GM12892 (cell line): ENCODE measurements around the gene LYPD6.

Experiments used
- POLR2A ChIP-seq: IDR thresholded peaks from 2 replicates; pipeline ENCODE4 v1.6.1; 2011; ENCODE audit warnings: low read depth, low read length, control low read depth
- TAF1 ChIP-seq: IDR thresholded peaks from 2 replicates; pipeline ENCODE4 v1.6.1; 2011; ENCODE audit warnings: low read depth, mild to moderate bottlenecking, control low read depth, low read length, borderline replicate concordance

- no peak for TF ChIP-seq POLR2A
- no peak for TF ChIP-seq TAF1
Observed at GRCh38 chr2:149389506-149390167, 59.2 kb downstream of the LYPD6 start.
